GM13976 (cell line): Measurements from ENCODE around the gene CCDC69.

Source experiments
- DNase-seq: peaks from one replicate; pipeline ENCODE4 v3.0.0; 2012; ENCODE audit warnings: low spot score
- CTCF ChIP-seq: IDR thresholded peaks from 2 replicates; pipeline ENCODE4 v1.5.1; 2012; ENCODE audit warnings: borderline replicate concordance, mild to moderate bottlenecking; ENCODE audit not compliant: insufficient read depth; ENCODE audit errors: extremely low read depth, missing control alignments, control extremely low read depth
- in situ Hi-C: fragments of 300-500 bp; cut with MboI; formaldehyde crosslinking; loops from one replicate; pipeline ENCODE4 v1.12.0; 2022; ENCODE audit warnings: low sequenced_read_pairs, mixed read lengths, inconsistent platforms; ENCODE audit not compliant: unreplicated experiment

Gene CCDC69

GRCh38 chr5:151186538-151186937 lies 37.4 kb downstream of the CCDC69 start:
- no peak for DNase-seq
- no peak for TF ChIP-seq CTCF
- in situ Hi-C loops, result no loop called here

GRCh38 chr5:151186052-151186451 lies 37.8 kb downstream of the CCDC69 start:
- no peak for TF ChIP-seq CTCF
- DNase-seq, result no peak
- in situ Hi-C loops, result no loop called here

- no peak for TF ChIP-seq CTCF
- in situ Hi-C loops, result no loop called here
- no peak for DNase-seq
Observed at GRCh38 chr5:151184316-151185042, 39.4 kb downstream of the CCDC69 start.

- TF ChIP-seq CTCF, result no peak
- in situ Hi-C loops, result no loop called here
- no peak for DNase-seq
Observed at GRCh38 chr5:151183456-151184245, 40.2 kb downstream of the CCDC69 start.

DNA sequence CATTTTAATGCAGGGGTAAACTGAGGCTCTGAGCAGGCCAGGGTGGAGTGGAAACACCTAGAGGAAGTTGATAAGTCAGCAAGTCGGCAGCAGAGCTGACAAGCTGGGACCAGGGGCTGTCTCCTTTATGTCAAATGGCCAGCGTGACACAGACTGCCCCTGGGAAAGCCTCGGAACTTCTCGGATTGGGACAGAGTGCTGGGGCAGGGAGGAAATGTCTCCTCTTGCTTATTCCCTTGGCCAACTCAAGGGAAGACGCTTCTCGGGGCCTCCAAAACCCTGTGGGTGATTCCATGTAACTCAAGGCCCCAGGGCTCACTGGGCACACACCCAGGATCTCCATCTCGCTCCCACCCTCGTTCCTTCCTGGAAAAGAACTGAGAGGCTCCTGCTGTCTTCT lies 40.9 kb downstream of the CCDC69 start:
- TF ChIP-seq CTCF, result no peak
- DNase-seq, result no peak
- in situ Hi-C loops, result no loop called here

DNA sequence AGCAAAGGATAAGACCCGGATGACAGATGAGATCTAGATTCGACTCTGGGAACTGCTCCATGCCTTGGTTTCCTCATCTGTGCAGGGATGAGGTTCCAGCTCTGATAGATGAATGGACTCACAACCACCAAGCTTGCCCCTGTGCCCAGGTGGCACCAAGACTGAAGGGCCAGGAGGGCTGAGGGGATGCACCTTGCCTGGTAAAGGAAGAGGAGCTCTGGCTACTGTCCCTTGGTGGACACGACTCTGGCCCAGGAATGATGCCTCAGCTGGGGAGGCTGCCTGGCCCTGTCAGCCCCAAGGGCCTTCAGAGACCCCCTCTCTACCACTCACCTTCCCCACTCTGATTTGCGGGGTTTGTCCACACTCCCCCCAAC lies 41.4 kb downstream of the CCDC69 start:
- in situ Hi-C loops, result no loop called here
- TF ChIP-seq CTCF, result no peak
- DNase-seq, result no peak
